Measurements from ENCODE around the gene CEP250.
"Not testable (repeated sequence)": the region's sequence is repeated elsewhere in the genome, so short reads cannot be mapped to it uniquely, and the experiment has no call there.

CEP250 gene

GRCh38 chr20:35453647-35454046, 1.8 kb upstream of the CEP250 start:
- no peak overlapping the region for H3K27ac ChIP-seq

GRCh38 chr20:35456700-35457099, 1.3 kb downstream of the CEP250 start:
- not testable (repeated sequence) for DNase-seq (ENCODE audit: low read depth, low spot score); H3K27ac ChIP-seq

More at GRCh38 chr20:35453647-35454046, 1.8 kb upstream of the CEP250 start:
- no peak for DNase-seq (ENCODE audit: low read depth, low spot score)

GRCh38 chr20:35457539-35457938, 2.1 kb downstream of the CEP250 start:
- not testable (repeated sequence) for H3K27ac ChIP-seq; DNase-seq (ENCODE audit: low read depth, low spot score)

GRCh38 chr20:35458388-35458787, 3.0 kb downstream of the CEP250 start:
- no peak overlapping the region for H3K27ac ChIP-seq
- no peak for DNase-seq (ENCODE audit: low read depth, low spot score)

- H3K27ac ChIP-seq, result no peak overlapping the region
- DNase-seq (ENCODE audit: low read depth, low spot score), result no peak
Observed at GRCh38 chr20:35461620-35462019, 6.2 kb downstream of the CEP250 start.

- no peak overlapping the region for H3K27ac ChIP-seq
- no peak for DNase-seq (ENCODE audit: low read depth, low spot score)
Observed at GRCh38 chr20:35462351-35462750, 7.0 kb downstream of the CEP250 start.

- H3K27ac ChIP-seq, result no peak overlapping the region
- DNase-seq (ENCODE audit: low read depth, low spot score), result no peak
Observed at GRCh38 chr20:35463455-35464300, 8.3 kb downstream of the CEP250 start.

- DNase-seq (ENCODE audit: low read depth, low spot score), result no peak
- no peak overlapping the region for H3K27ac ChIP-seq
Observed at GRCh38 chr20:35465976-35466375, 10.6 kb downstream of the CEP250 start.

- no peak overlapping the region for H3K27ac ChIP-seq
- DNase-seq (ENCODE audit: low read depth, low spot score), result no peak
Observed at GRCh38 chr20:35466856-35467255, 11.5 kb downstream of the CEP250 start.

- no peak for DNase-seq (ENCODE audit: low read depth, low spot score)
- H3K27ac ChIP-seq, result no peak overlapping the region
Observed at GRCh38 chr20:35467339-35468224, 12.2 kb downstream of the CEP250 start.

GRCh38 chr20:35468671-35469334, 13.4 kb downstream of the CEP250 start:
- no peak overlapping the region for H3K27ac ChIP-seq
- no peak for DNase-seq (ENCODE audit: low read depth, low spot score)

- no peak overlapping the region for H3K27ac ChIP-seq
- no peak for DNase-seq (ENCODE audit: low read depth, low spot score)
Observed at GRCh38 chr20:35472209-35472608, 16.8 kb downstream of the CEP250 start.

GRCh38 chr20:35473684-35474083, 18.3 kb downstream of the CEP250 start:
- no peak overlapping the region for H3K27ac ChIP-seq
- no peak for DNase-seq (ENCODE audit: low read depth, low spot score)

- no peak for DNase-seq (ENCODE audit: low read depth, low spot score)
Observed at GRCh38 chr20:35474303-35474871, 19.0 kb downstream of the CEP250 start.

GRCh38 chr20:35476288-35476687, 20.9 kb downstream of the CEP250 start:
- no peak overlapping the region for H3K27ac ChIP-seq
- DNase-seq (ENCODE audit: low read depth, low spot score), result no peak

More at GRCh38 chr20:35474303-35474871, 19.0 kb downstream of the CEP250 start:
- no peak overlapping the region for H3K27ac ChIP-seq

- no peak for DNase-seq (ENCODE audit: low read depth, low spot score)
- no peak overlapping the region for H3K27ac ChIP-seq
Observed at GRCh38 chr20:35478804-35479472, 23.5 kb downstream of the CEP250 start.

- no peak overlapping the region for H3K27ac ChIP-seq
- no peak for DNase-seq (ENCODE audit: low read depth, low spot score)
Observed at GRCh38 chr20:35479798-35480197, 24.4 kb downstream of the CEP250 start.

- DNase-seq (ENCODE audit: low read depth, low spot score), result no peak
- no peak overlapping the region for H3K27ac ChIP-seq
Observed at GRCh38 chr20:35487479-35487878, 32.1 kb downstream of the CEP250 start.

- H3K27ac ChIP-seq, result no peak overlapping the region
- no peak for DNase-seq (ENCODE audit: low read depth, low spot score)
Observed at GRCh38 chr20:35489717-35490116, 34.3 kb downstream of the CEP250 start.

GRCh38 chr20:35490736-35491181, 35.4 kb downstream of the CEP250 start:
- no peak for DNase-seq (ENCODE audit: low read depth, low spot score)

More at GRCh38 chr20:35490736-35491181, 35.4 kb downstream of the CEP250 start:
- no peak overlapping the region for H3K27ac ChIP-seq

All from epithelial cell of prostate (primary cell).